Keratinocyte (primary cell): ENCODE data around the gene EPS8L2. TPM values are rescaled to one million over a fixed set of nuclear protein-coding genes. Genes with fewer than 3 reads are reported as not detected.

Source experiments
- DNase-seq: peaks from one replicate; pipeline ENCODE4 v3.0.0-alpha.2; 2011; ENCODE audit warnings: low read depth, missing footprints, low spot score
- FAIRE-seq: peaks from 2 replicates; lab custom pipeline; 2011; peaks lifted over from hg19 to GRCh38; lab: Jason Lieb, UNC
- H2AFZ ChIP-seq: 2 replicates; pipeline ENCODE4 v1.6.0; 2012; ENCODE audit warnings: low read length, control low read depth, inconsistent platforms; ENCODE audit not compliant: control insufficient read depth
- H3K27ac ChIP-seq: 2 replicates; pipeline ENCODE4 v1.5.1; 2011; ENCODE audit warnings: low read length; ENCODE audit not compliant: control insufficient read depth, insufficient read depth
- H3K27me3 ChIP-seq: 3 replicates; pipeline ENCODE4 v1.6.0; 2011; ENCODE audit warnings: low read length; ENCODE audit not compliant: control insufficient read depth, insufficient read depth; ENCODE audit errors: extremely low read depth
- H3K36me3 ChIP-seq, 2 experiments: 2 replicates in 1 of 2; 3 replicates in 1 of 2; pipeline ENCODE4 v1.5.1; 2011; ENCODE audit warnings: low read length in 2 of 2, mild to moderate bottlenecking in 1 of 2; ENCODE audit not compliant: control insufficient read depth in 2 of 2, insufficient read depth in 2 of 2; ENCODE audit errors: extremely low read depth in 1 of 2
- H3K4me1 ChIP-seq: 3 replicates; pipeline ENCODE4 v1.5.1; 2011; ENCODE audit warnings: low read length; ENCODE audit not compliant: control insufficient read depth, insufficient read depth; ENCODE audit errors: extremely low read depth
- H3K4me2 ChIP-seq: 3 replicates; pipeline ENCODE4 v1.6.0; 2011; ENCODE audit warnings: low read depth, low read length; ENCODE audit not compliant: control insufficient read depth, insufficient read depth; ENCODE audit errors: extremely low read depth
- H3K4me3 ChIP-seq, 3 experiments: fragments of 200-600 bp in 1 of 3; sonication (generic) in 1 of 3; 2 replicates in 2 of 3; 3 replicates in 1 of 3; pipeline ENCODE4 v1.5.1; 2011 to 2016; ENCODE audit warnings: low read length in 3 of 3, mild to moderate bottlenecking in 3 of 3, control low read depth in 2 of 3, inconsistent platforms in 1 of 3, low read depth in 1 of 3, mixed read lengths in 1 of 3, mixed run types in 1 of 3, moderate library complexity in 1 of 3; ENCODE audit not compliant: control insufficient read depth in 2 of 3, insufficient read depth in 2 of 3; ENCODE audit errors: extremely low read depth in 1 of 3
- H3K79me2 ChIP-seq: 2 replicates; pipeline ENCODE4 v1.6.0; 2012; ENCODE audit warnings: low read length; ENCODE audit not compliant: control insufficient read depth, insufficient read depth
- H3K9ac ChIP-seq: 3 replicates; pipeline ENCODE4 v1.6.0; 2011; ENCODE audit warnings: low read length; ENCODE audit not compliant: control insufficient read depth, insufficient read depth; ENCODE audit errors: extremely low read depth
- H3K9me1 ChIP-seq: 3 replicates; pipeline ENCODE4 v1.6.0; 2011; ENCODE audit warnings: low read length; ENCODE audit not compliant: control insufficient read depth, insufficient read depth; ENCODE audit errors: extremely low read depth
- H3K9me3 ChIP-seq: 2 replicates; pipeline ENCODE4 v1.5.1; 2012; ENCODE audit warnings: low read depth, low read length; ENCODE audit not compliant: control insufficient read depth
- H4K20me1 ChIP-seq: 3 replicates; pipeline ENCODE4 v1.6.0; 2011; ENCODE audit warnings: low read length; ENCODE audit not compliant: control insufficient read depth, insufficient read depth; ENCODE audit errors: extremely low read depth
- CTCF ChIP-seq, 3 experiments: IDR thresholded peaks in 1 of 3; conservative IDR thresholded peaks in 1 of 3; optimal IDR thresholded peaks in 1 of 3; 2 replicates in 2 of 3; 3 replicates in 1 of 3; pipeline versions ENCODE3 to v1.5.1; 2011; ENCODE audit warnings: low read length in 3 of 3, mild to moderate bottlenecking in 3 of 3, moderate library complexity in 2 of 3, control low read depth in 1 of 3, inconsistent platforms in 1 of 3; ENCODE audit not compliant: insufficient read depth in 2 of 3; ENCODE audit errors: extremely low read depth in 1 of 3
- EZH2 ChIP-seq: IDR thresholded peaks from one replicate; pipeline ENCODE4 v1.6.1; 2012; ENCODE audit warnings: inconsistent platforms, mild to moderate bottlenecking, low read length, moderate library complexity
- dilution Hi-C: fragments of 300-500 bp; cut with MboI; formaldehyde crosslinking; loops from one replicate; pipeline ENCODE4 v1.7.0; 2020; ENCODE audit warnings: low sequenced_read_pairs; ENCODE audit not compliant: extremely low pct_ligation_motif_present
- polyA plus RNA-seq, 5 experiments: library from polyadenylated mRNA; depleted of rRNA in 3 of 5; stranded (reverse) in 3 of 5; stranded (forward) in 1 of 5; unstranded in 1 of 5; fragments of >200 nt; gene quantifications; 1 replicate in 1 of 5; 2 replicates in 3 of 5; 3 replicates in 1 of 5; pipeline versions ENCODE4 v1.2.1 to v1.2.3, GENCODE V29; 2011 to 2012; ENCODE audit warnings: missing spikeins in 2 of 5, low read depth in 1 of 5, low replicate concordance in 1 of 5

EPS8L2 gene
- polyA plus RNA-seq, 1 donor (not counting 4 experiments of a cell fraction or from before 2014, with no cell fraction given): 114 TPM

GRCh38 chr11:776263-776560, 70.2 kb downstream of the EPS8L2 start:
- H2AFZ ChIP-seq: no peak overlapping the region
- H3K9ac ChIP-seq: peak overlapping the region; percentile 92
- peaks cover 12% of the 10 kb centered on the region for H3K9me1 ChIP-seq
- FAIRE-seq (no peak), DNase-seq (no peak)
- peaks cover 76% of the 10 kb centered on the region for H3K79me2 ChIP-seq
- dilution Hi-C loops: no loop called here
- H3K4me1 ChIP-seq: peaks cover 19% of the 10 kb centered on the region
- no peaks in the 10 kb centered on the region for H3K9me3 ChIP-seq
- H3K4me3 ChIP-seq: peak overlapping the region; percentile 79 to 91 (median 85)
- peak overlapping the region; percentile 77 for H3K27ac ChIP-seq
- no peaks in the 10 kb centered on the region for H3K27me3 ChIP-seq
- no peak for TF ChIP-seq CTCF (optimal IDR thresholded peaks at IDR 0.05 in 1 of 3, IDR thresholded peaks at IDR 0.05 in 1 of 3, conservative IDR thresholded peaks at IDR 0.05 in 1 of 3; ENCODE audit: extremely low read depth in 1 of 3, insufficient read depth in 2 of 3, low read length in 3 of 3)
- no peak for TF ChIP-seq EZH2
- H3K4me2 ChIP-seq: peak overlapping the region; percentile 91
- H3K36me3 ChIP-seq: peaks cover 26 to 33% of the 10 kb centered on the region in 2 experiments
- H4K20me1 ChIP-seq: peaks cover 11% of the 10 kb centered on the region

- Histone ChIP-seq H3K4me1 (peaks cover 19% of the 10 kb centered on the region), H3K27ac (peak overlapping the region; percentile 77), H3K9me1 (peaks cover 12% of the 10 kb centered on the region), H2AFZ (no peak overlapping the region), H4K20me1 (peaks cover 11% of the 10 kb centered on the region), H3K9me3 (no peaks in the 10 kb centered on the region), H3K9ac (peak overlapping the region; percentile 92), H3K36me3 (peaks cover 22 to 29% of the 10 kb centered on the region in 2 experiments), H3K4me3 (peak overlapping the region; percentile 79 to 91 (median 85)), H3K79me2 (peaks cover 71% of the 10 kb centered on the region), H3K4me2 (peak overlapping the region; percentile 91), H3K27me3 (no peaks in the 10 kb centered on the region)
- dilution Hi-C loops: no loop called here
- no peak for TF ChIP-seq CTCF (optimal IDR thresholded peaks at IDR 0.05 in 1 of 3, IDR thresholded peaks at IDR 0.05 in 1 of 3, conservative IDR thresholded peaks at IDR 0.05 in 1 of 3; ENCODE audit: extremely low read depth in 1 of 3, insufficient read depth in 2 of 3, low read length in 3 of 3)
- no peak for TF ChIP-seq EZH2
- DNase-seq (no peak), FAIRE-seq (no peak)
Measured at GRCh38 chr11:776561-777287, 70.7 kb downstream of the EPS8L2 start.

Other genes starting within 250 kb of the EPS8L2 start
- gene RNH1, start 199.0 kb upstream of the EPS8L2 start, polyA plus RNA-seq: 92.0 to 171 TPM (median 108 TPM) in 3 replicates
- gene HRAS, start 170.7 kb upstream of the EPS8L2 start, polyA plus RNA-seq: 112 to 164 TPM (median 122 TPM) in 3 replicates
- gene LRRC56, start 168.7 kb upstream of the EPS8L2 start, polyA plus RNA-seq: 0.14 to 0.44 TPM (median 0.28 TPM) in 3 replicates
- gene LMNTD2, start 145.5 kb upstream of the EPS8L2 start, polyA plus RNA-seq: 0.94 to 1.5 TPM (median 1.2 TPM) in 3 replicates
- 23.1 to 63.6 TPM (median 24.3 TPM) in 3 replicates for gene RASSF7, start 145.3 kb upstream of the EPS8L2 start, polyA plus RNA-seq
- 10.7 to 15.2 TPM (median 13.7 TPM) in 3 replicates for gene PHRF1, start 129.8 kb upstream of the EPS8L2 start, polyA plus RNA-seq
- gene IRF7, start 90.3 kb upstream of the EPS8L2 start, polyA plus RNA-seq: 7.1 to 10.9 TPM (median 9.5 TPM) in 3 replicates
- not detected in 3 replicates for gene CDHR5, start 81.3 kb upstream of the EPS8L2 start, polyA plus RNA-seq
- not detected in 3 replicates for gene SCT, start 79.0 kb upstream of the EPS8L2 start, polyA plus RNA-seq
- gene DRD4, start 69.0 kb upstream of the EPS8L2 start, polyA plus RNA-seq: not detected in 3 replicates
- 8.1 to 13.1 TPM (median 8.2 TPM) in 3 replicates for gene DEAF1, start 11.0 kb upstream of the EPS8L2 start, polyA plus RNA-seq
- gene TMEM80, start 10.4 kb upstream of the EPS8L2 start, polyA plus RNA-seq: 19.5 to 32.8 TPM (median 29.8 TPM) in 3 replicates
- gene TALDO1, start 41.2 kb downstream of the EPS8L2 start, polyA plus RNA-seq: 162 to 200 TPM (median 170 TPM) in 3 replicates
- gene GATD1, start 71.3 kb downstream of the EPS8L2 start, polyA plus RNA-seq: 24.4 to 48.0 TPM (median 24.6 TPM) in 3 replicates
- gene CEND1, start 83.9 kb downstream of the EPS8L2 start, polyA plus RNA-seq: not detected in 3 replicates
- 8.4 to 21.2 TPM (median 13.5 TPM) in 3 replicates for gene SLC25A22, start 92.0 kb downstream of the EPS8L2 start, polyA plus RNA-seq
- 2.5 to 6.4 TPM (median 2.9 TPM) in 3 replicates for gene PIDD1, start 99.0 kb downstream of the EPS8L2 start, polyA plus RNA-seq
- gene RPLP2, start 103.7 kb downstream of the EPS8L2 start, polyA plus RNA-seq: 632 to 1,901 TPM (median 797 TPM) in 3 replicates
- gene PNPLA2, start 112.7 kb downstream of the EPS8L2 start, polyA plus RNA-seq: 5.3 to 14.3 TPM (median 10.2 TPM) in 3 replicates
- gene CRACR2B, start 121.7 kb downstream of the EPS8L2 start, polyA plus RNA-seq: 0.17 to 1.1 TPM (median 0.34 TPM) in 3 replicates
- gene CD151, start 126.7 kb downstream of the EPS8L2 start, polyA plus RNA-seq: 434 to 997 TPM (median 500 TPM) in 3 replicates
- 145 to 308 TPM (median 245 TPM) in 3 replicates for gene POLR2L, start 136.3 kb downstream of the EPS8L2 start, polyA plus RNA-seq
- 42.1 to 73.0 TPM (median 70.8 TPM) in 3 replicates for gene TSPAN4, start 136.6 kb downstream of the EPS8L2 start, polyA plus RNA-seq
- gene CHID1, start 204.6 kb downstream of the EPS8L2 start, polyA plus RNA-seq: 23.0 to 37.4 TPM (median 27.2 TPM) in 3 replicates
- gene AP2A2, start 219.6 kb downstream of the EPS8L2 start, polyA plus RNA-seq: 42.4 to 79.1 TPM (median 47.8 TPM) in 3 replicates